Measurements from ENCODE around the gene DAB2IP. TPM values are rescaled to one million over a fixed set of nuclear protein-coding genes. Genes with fewer than 3 reads are reported as not detected.
"Not testable (repeated sequence)": the region's sequence is repeated elsewhere in the genome, so short reads cannot be mapped to it uniquely, and the experiment has no call there.

DAB2IP gene
- total RNA-seq, 4 donors from 2014 or later, result 19.2 to 45.4 (median 34.8) TPM

GRCh38 chr9:121737481-121737931 lies 86.1 kb downstream of the DAB2IP start:
- DNase-seq (ENCODE audit: low spot score) (no peak), ATAC-seq (ENCODE audit: low FRiP score) (no peak)
- no peak for TF ChIP-seq CTCF (IDR thresholded peaks at IDR 0.05)

DNA sequence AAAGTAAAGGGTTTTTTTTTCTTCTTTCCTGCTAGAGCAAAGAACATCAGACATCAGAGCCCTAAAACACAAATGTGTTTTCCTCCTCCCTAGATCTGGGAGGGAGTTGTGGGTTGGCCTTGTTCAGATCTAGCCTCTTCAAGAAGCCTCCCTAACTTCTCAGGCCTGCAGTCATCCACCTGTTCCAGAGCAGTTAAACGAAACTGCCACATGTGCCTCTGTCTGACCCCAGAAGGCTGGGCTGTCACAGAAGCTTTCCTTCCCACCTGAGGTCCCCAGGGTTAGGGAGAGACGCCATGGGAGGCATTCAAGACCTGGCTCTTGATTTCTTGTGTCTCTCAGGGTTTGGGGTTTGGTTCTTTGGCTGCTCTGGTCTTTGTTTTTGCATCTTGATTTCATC lies 87.0 kb downstream of the DAB2IP start:
- DNase-seq (ENCODE audit: low spot score) (no peak), ATAC-seq (ENCODE audit: low FRiP score) (no peak)

DNA sequence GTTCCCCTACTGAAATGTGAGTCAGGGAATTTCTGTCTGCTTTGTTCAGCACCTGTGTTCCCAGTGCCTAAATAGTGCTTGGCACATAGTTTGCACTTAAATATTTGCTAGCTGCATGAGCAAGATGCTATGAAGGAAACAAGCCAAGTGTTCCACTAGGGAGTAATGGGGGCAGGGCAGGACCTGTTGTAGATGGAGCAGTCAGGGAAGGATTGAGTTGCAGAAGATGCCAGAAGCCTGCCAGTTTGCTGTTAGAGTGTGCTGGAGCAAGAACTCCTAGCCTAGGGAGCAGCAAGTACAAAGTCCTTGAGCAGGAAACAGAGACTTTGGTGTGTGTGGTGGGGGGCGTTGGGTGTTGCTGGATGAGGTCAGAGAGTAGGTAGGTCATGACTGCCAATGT lies 87.5 kb downstream of the DAB2IP start:
- DNase-seq (ENCODE audit: low spot score), result no peak
- no peak for TF ChIP-seq CTCF (IDR thresholded peaks at IDR 0.05)
- no peak for ATAC-seq (ENCODE audit: low FRiP score)

More for the DNA sequence above, 87.0 kb downstream of the DAB2IP start:
- no peak for TF ChIP-seq CTCF (IDR thresholded peaks at IDR 0.05)

- DNase-seq (ENCODE audit: low spot score) (no peak), ATAC-seq (ENCODE audit: low FRiP score) (no peak)
- TF ChIP-seq CTCF (IDR thresholded peaks at IDR 0.05), result no peak
These were observed 88.5 kb downstream of the DAB2IP start for GRCh38 chr9:121739971-121740370.

DNA sequence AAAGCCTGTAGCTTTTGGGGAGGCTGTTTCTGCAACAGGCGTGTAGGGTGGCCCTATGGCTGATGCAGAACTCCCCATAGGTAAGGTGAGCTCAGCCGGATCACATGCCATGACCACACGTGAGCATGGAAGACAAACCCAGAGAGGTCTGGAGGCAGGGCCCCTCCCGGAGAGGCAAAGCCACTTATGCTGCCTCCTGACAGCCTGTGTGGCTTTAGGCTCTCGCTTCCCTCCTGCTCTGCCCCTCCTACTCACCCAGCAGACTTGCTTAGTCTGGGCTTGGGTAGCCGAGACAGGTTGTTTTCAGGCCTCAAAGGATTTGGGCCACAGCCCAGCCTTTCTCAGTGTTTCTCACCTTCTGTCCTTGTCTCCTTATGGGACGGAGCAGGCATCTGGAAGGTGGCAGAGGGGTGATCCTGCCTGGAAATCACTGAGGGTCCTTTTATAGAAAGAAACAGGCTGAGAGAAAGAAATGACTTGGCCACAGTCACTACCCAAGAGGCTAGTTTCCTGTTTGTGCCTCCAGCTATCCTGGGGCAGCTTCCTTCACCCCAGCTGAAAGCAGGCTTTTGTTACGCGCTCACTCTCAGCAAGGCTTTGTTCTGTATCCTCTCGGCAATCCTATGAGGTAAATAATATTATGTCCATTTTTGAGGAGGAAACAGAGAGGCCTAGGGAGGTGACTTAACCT lies 89.9 kb downstream of the DAB2IP start:
- ATAC-seq (ENCODE audit: low FRiP score) (no peak), DNase-seq (ENCODE audit: low spot score) (no peak)
- TF ChIP-seq CTCF (IDR thresholded peaks at IDR 0.05), result no peak

- DNase-seq (ENCODE audit: low spot score); ATAC-seq (ENCODE audit: low FRiP score): not testable (repeated sequence)
These were observed 90.5 kb downstream of the DAB2IP start for GRCh38 chr9:121741919-121742283.

GRCh38 chr9:121742923-121743322 lies 91.5 kb downstream of the DAB2IP start:
- no peak for TF ChIP-seq CTCF (IDR thresholded peaks at IDR 0.05)
- ATAC-seq (ENCODE audit: low FRiP score) (no peak), DNase-seq (ENCODE audit: low spot score) (no peak)

All from omental fat pad (tissue), 4 donors.